Neural progenitor cell (in vitro differentiated cells): Measurements from ENCODE around the gene GPS1. TPM values are rescaled to one million over a fixed set of nuclear protein-coding genes. Genes with fewer than 3 reads are reported as not detected.
A peak's percentile ranks its signal among the peaks of the same experiment; 100 is the strongest.

Source experiments
- DNase-seq: peaks from one replicate; pipeline ENCODE4 v3.0.0-alpha.2; 2016; ENCODE audit warnings: low spot score
- H2AFZ ChIP-seq: fragments of 200-600 bp; sonication (generic); replicated peaks from 2 replicates; pipeline ENCODE4 v1.6.1; 2016; ENCODE audit warnings: antibody characterized with exemption
- H3F3A ChIP-seq: fragments of 200-600 bp; sonication (generic); 2 replicates; pipeline ENCODE4 v1.6.1; 2016; ENCODE audit warnings: antibody characterized with exemption, low read depth
- H3K27ac ChIP-seq: fragments of 200-600 bp; sonication (generic); 2 replicates; pipeline ENCODE4 v1.5.1; 2016; ENCODE audit warnings: mild to moderate bottlenecking
- H3K27me3 ChIP-seq: fragments of 200-600 bp; sonication (generic); 2 replicates; pipeline ENCODE4 v1.6.1; 2016; ENCODE audit warnings: mild to moderate bottlenecking, moderate library complexity
- H3K36me3 ChIP-seq: fragments of 200-600 bp; sonication (generic); 2 replicates; pipeline ENCODE4 v1.5.1; 2016
- H3K4me1 ChIP-seq: fragments of 200-600 bp; sonication (generic); 2 replicates; pipeline ENCODE4 v1.6.1; 2016; ENCODE audit warnings: mixed run types
- H3K4me2 ChIP-seq: fragments of 200-600 bp; sonication (generic); 2 replicates; pipeline ENCODE4 v1.6.1; 2016
- H3K4me3 ChIP-seq: fragments of 200-600 bp; sonication (generic); 2 replicates; pipeline ENCODE4 v1.5.1; 2016
- H3K79me2 ChIP-seq: fragments of 200-600 bp; sonication (generic); 2 replicates; pipeline ENCODE4 v1.6.1; 2016; ENCODE audit warnings: low read depth
- H3K9ac ChIP-seq: fragments of 200-600 bp; sonication (generic); 2 replicates; pipeline ENCODE4 v1.6.1; 2016
- H3K9me3 ChIP-seq: fragments of 200-600 bp; sonication (generic); 2 replicates; pipeline ENCODE4 v1.5.1; 2016; ENCODE audit warnings: low read depth
- H4K20me1 ChIP-seq: fragments of 200-600 bp; sonication (generic); 2 replicates; pipeline ENCODE4 v1.6.1; 2016; ENCODE audit warnings: low read depth
- H3K27ac Mint-ChIP-seq: 3 replicates; pipeline ENCODE4 v1.8.0; 2021; ENCODE audit warnings: mixed read lengths
- H3K27me3 Mint-ChIP-seq: 2 replicates; pipeline ENCODE4 v1.8.0; 2022; ENCODE audit warnings: low read depth, mild to moderate bottlenecking, inconsistent platforms, moderate library complexity, mixed read lengths; ENCODE audit not compliant: insufficient read depth
- H3K36me3 Mint-ChIP-seq: 3 replicates; pipeline ENCODE4 v1.8.0; 2021; ENCODE audit warnings: mixed read lengths
- H3K4me1 Mint-ChIP-seq: 3 replicates; pipeline ENCODE4 v1.8.0; 2021; ENCODE audit warnings: mixed read lengths
- H3K4me3 Mint-ChIP-seq: 3 replicates; pipeline ENCODE4 v1.8.0; 2021; ENCODE audit warnings: mild to moderate bottlenecking, moderate library complexity, mixed read lengths
- H3K9me3 Mint-ChIP-seq: 3 replicates; pipeline ENCODE4 v1.8.0; 2020; ENCODE audit warnings: mixed read lengths
- EZH2 ChIP-seq: fragments of 200-600 bp; sonication (generic); IDR thresholded peaks from 2 replicates; pipeline ENCODE4 v1.6.1; 2017; ENCODE audit warnings: antibody characterized with exemption, mild to moderate bottlenecking, moderate library complexity
- EZH2phosphoT487 ChIP-seq: fragments of 200-600 bp; sonication (generic); IDR thresholded peaks from 2 replicates; pipeline ENCODE4 v1.6.1; 2017; ENCODE audit warnings: antibody characterized with exemption
- total RNA-seq: library from RNA; depleted of rRNA; stranded (reverse); fragments of >200 nt; gene quantifications from 2 replicates; pipeline ENCODE4 v1.2.3, GENCODE V29; 2015; ENCODE audit warnings: low replicate concordance
- TF ChIP-seq, protein P1 (sequence below): fragments of 200-600 bp; sonication (generic); IDR thresholded peaks from 2 replicates; pipeline ENCODE4 v1.5.1; 2017; ENCODE audit warnings: antibody characterized with exemption, mild to moderate bottlenecking

GPS1 gene
- total RNA-seq, 1 donor from 2014 or later = 86.6 TPM

GRCh38 chr17:82096709-82097183, 45.0 kb downstream of the GPS1 start:
- Mint-ChIP-seq H3K36me3 (peaks cover 2% of the 10 kb centered on the region), H3K27ac (no peak overlapping the region), H3K4me1 (peaks cover 17% of the 10 kb centered on the region), H3K27me3 (peaks cover 4% of the 10 kb centered on the region), H3K9me3 (no peaks in the 10 kb centered on the region), H3K4me3 (peak overlapping the region; percentile 83)
- Histone ChIP-seq H3K27ac (no peak overlapping the region), H2AFZ (no peak overlapping the region), H3K4me1 (peaks cover 37% of the 10 kb centered on the region), H3K27me3 (no peaks in the 10 kb centered on the region), H3K79me2 (peaks cover 88% of the 10 kb centered on the region), H3K9me3 (no peaks in the 10 kb centered on the region), H3K9ac (peak overlapping the region; percentile 99), H3K4me3 (peak overlapping the region; percentile 100), H3K36me3 (no peaks in the 10 kb centered on the region), H3K4me2 (peak overlapping the region; percentile 96), H3F3A (peaks cover 24% of the 10 kb centered on the region), H4K20me1 (peaks cover 54% of the 10 kb centered on the region)
- no peak for TF ChIP-seq EZH2phosphoT487
- TF ChIP-seq, protein P1, sequence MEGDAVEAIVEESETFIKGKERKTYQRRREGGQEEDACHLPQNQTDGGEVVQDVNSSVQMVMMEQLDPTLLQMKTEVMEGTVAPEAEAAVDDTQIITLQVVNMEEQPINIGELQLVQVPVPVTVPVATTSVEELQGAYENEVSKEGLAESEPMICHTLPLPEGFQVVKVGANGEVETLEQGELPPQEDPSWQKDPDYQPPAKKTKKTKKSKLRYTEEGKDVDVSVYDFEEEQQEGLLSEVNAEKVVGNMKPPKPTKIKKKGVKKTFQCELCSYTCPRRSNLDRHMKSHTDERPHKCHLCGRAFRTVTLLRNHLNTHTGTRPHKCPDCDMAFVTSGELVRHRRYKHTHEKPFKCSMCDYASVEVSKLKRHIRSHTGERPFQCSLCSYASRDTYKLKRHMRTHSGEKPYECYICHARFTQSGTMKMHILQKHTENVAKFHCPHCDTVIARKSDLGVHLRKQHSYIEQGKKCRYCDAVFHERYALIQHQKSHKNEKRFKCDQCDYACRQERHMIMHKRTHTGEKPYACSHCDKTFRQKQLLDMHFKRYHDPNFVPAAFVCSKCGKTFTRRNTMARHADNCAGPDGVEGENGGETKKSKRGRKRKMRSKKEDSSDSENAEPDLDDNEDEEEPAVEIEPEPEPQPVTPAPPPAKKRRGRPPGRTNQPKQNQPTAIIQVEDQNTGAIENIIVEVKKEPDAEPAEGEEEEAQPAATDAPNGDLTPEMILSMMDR = no peak
- no peak for TF ChIP-seq EZH2
- no peak for DNase-seq

DNA sequence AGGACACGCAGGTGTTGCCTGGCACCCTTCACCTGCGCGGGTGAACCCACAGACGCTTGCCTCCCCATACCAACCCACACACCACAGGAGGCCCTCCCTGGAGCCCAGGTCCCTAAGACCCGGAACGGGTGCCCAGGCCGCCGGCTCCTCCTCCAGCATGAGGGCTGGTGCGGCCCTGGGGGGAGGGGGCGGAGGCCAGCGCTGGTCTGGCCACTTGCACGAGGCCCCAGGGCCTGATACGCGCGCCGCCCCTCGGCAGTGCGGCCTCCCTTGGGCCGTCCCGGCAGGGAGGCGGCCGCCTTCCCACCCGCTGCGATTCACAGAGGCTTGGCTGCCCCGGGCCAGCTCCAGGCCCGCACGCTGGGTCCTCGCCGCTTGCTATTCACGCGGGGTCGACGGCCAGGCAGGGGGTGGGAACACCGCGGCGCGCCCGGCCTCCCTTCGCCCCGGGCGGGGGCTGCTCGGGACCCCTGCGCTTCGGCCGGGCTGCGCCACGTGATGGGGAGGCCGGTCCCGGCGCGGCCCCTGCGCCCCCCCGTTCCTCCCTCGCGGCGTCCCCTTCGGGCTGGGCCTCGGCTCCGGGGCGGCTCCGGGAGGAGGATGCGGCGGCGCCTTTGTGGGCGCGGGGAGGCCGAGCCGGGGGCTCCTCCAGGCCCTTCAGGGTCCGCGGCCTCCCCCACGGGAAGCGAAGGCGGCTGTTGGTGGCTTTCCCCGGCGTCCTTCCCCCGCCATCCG, 45.7 kb downstream of the GPS1 start:
- Mint-ChIP-seq H3K27ac (no peak overlapping the region), H3K9me3 (no peaks in the 10 kb centered on the region), H3K4me3 (peak overlapping the region; percentile 83), H3K4me1 (peaks cover 19% of the 10 kb centered on the region), H3K36me3 (peaks cover 4% of the 10 kb centered on the region), H3K27me3 (peaks cover 4% of the 10 kb centered on the region)
- peak overlapping the region; percentile 96 for H3K4me2 ChIP-seq
- H3K4me1 ChIP-seq = peaks cover 43% of the 10 kb centered on the region
- no peaks in the 10 kb centered on the region for H3K27me3 ChIP-seq
- H3F3A ChIP-seq = peaks cover 30% of the 10 kb centered on the region
- H3K36me3 ChIP-seq = no peaks in the 10 kb centered on the region
- peak; percentile 74 for DNase-seq
- H3K79me2 ChIP-seq = peaks cover 86% of the 10 kb centered on the region
- TF ChIP-seq EZH2 (no peak), EZH2phosphoT487 (no peak)
- TF ChIP-seq, protein P1 = no peak
- H4K20me1 ChIP-seq = peaks cover 48% of the 10 kb centered on the region
- no peaks in the 10 kb centered on the region for H3K9me3 ChIP-seq
- peak overlapping the region; percentile 98 for H3K27ac ChIP-seq
- H3K9ac ChIP-seq = peak overlapping the region; percentile 99
- H3K4me3 ChIP-seq = peak overlapping the region; percentile 100
- no peak overlapping the region for H2AFZ ChIP-seq

- no peak for DNase-seq
- Mint-ChIP-seq H3K27ac (no peak overlapping the region), H3K27me3 (peaks cover 4% of the 10 kb centered on the region), H3K4me3 (peak overlapping the region; percentile 80), H3K4me1 (peaks cover 23% of the 10 kb centered on the region), H3K36me3 (peaks cover 4% of the 10 kb centered on the region), H3K9me3 (no peaks in the 10 kb centered on the region)
- H3K4me2 ChIP-seq = peak overlapping the region; percentile 96
- no peaks in the 10 kb centered on the region for H3K36me3 ChIP-seq
- H3K4me1 ChIP-seq = peaks cover 48% of the 10 kb centered on the region
- H3K79me2 ChIP-seq = peaks cover 82% of the 10 kb centered on the region
- H3K9ac ChIP-seq = peak overlapping the region; percentile 99
- no peak overlapping the region for H2AFZ ChIP-seq
- H3K4me3 ChIP-seq = peak overlapping the region; percentile 100
- peaks cover 35% of the 10 kb centered on the region for H3F3A ChIP-seq
- TF ChIP-seq EZH2phosphoT487 = no peak
- TF ChIP-seq EZH2 = no peak
- TF ChIP-seq, protein P1 = no peak
- H4K20me1 ChIP-seq = peaks cover 43% of the 10 kb centered on the region
- no peaks in the 10 kb centered on the region for H3K27me3 ChIP-seq
- H3K9me3 ChIP-seq = no peaks in the 10 kb centered on the region
- H3K27ac ChIP-seq = peak overlapping the region; percentile 98
Observed at GRCh38 chr17:82097919-82098168, 46.1 kb downstream of the GPS1 start.
